HCT116 (cell line): Measurements from ENCODE around the gene TGFBR3. TPM values are rescaled to one million over a fixed set of nuclear protein-coding genes. Genes with fewer than 3 reads are reported as not detected.

Experiments
- ATAC-seq: fragments of 200-7000 bp; cut with Tn5 transposase; 2 replicates; pipeline ENCODE4 v1.9.1; 2020; ENCODE audit warnings: mild to moderate bottlenecking, moderate library complexity
- BruUV-seq: library from RNA; stranded (reverse); fragments of 400-500 nt; replicated peaks from 2 replicates; lab custom pipeline; 2021; lab: Mats Ljungman, UMichigan
- CTCF ChIA-PET: fragments of 300-600 bp; sonication (Branson Sonifier 250); formaldehyde crosslinking; loops from one replicate; lab custom pipeline; 2021; ENCODE audit warnings: antibody characterized with exemption; lab: Charles Lee
- POLR2A ChIA-PET: fragments of 300-600, 350-600 bp; sonication (Branson Sonifier 250); formaldehyde crosslinking; loops from one replicate; lab custom pipeline; 2021; ENCODE audit warnings: antibody characterized with exemption; lab: Charles Lee
- RAD21 ChIA-PET, 2 experiments: fragments of 300-600 bp; sonication (Branson Sonifier 250); formaldehyde crosslinking; loops; one replicate each; lab custom pipeline; 2023; ENCODE audit warnings: low total read pairs in 2 of 2; ENCODE audit not compliant: uncharacterized antibody in 2 of 2, unreplicated experiment in 2 of 2, low non-redundant PET in 1 of 2; lab: Charles Lee
- DNase-seq: peaks from one replicate; pipeline ENCODE4 v3.0.0-alpha.2; 2010; ENCODE audit warnings: low read depth, low spot score
- H2AFZ ChIP-seq: fragments of 200-600 bp; shearing (Covaris generic), sonication (generic); 2 replicates; pipeline ENCODE4 v1.6.1; 2017; ENCODE audit warnings: low read depth, mixed run types, mixed read lengths, antibody characterized with exemption, low read length; ENCODE audit not compliant: poor library complexity, severe bottlenecking
- H3K27ac ChIP-seq: 2 replicates; pipeline ENCODE4 v1.5.1; 2012; ENCODE audit warnings: low read depth, low read length
- H3K27me3 ChIP-seq: fragments of 200-600 bp; sonication (generic); 2 replicates; pipeline ENCODE4 v1.6.1; 2016; ENCODE audit warnings: mixed run types, low read length, mixed read lengths; ENCODE audit not compliant: insufficient read depth
- H3K36me3 ChIP-seq, 2 experiments: fragments of 200-500 bp in 1 of 2; fragments of 200-600 bp in 1 of 2; sonication (Bioruptor generic) in 1 of 2; sonication (generic) in 1 of 2; 2 replicates each; pipeline versions ENCODE4 v1.5.1 to v1.6.1; 2014 to 2016; ENCODE audit warnings: low read length in 2 of 2, inconsistent platforms in 1 of 2, mixed read lengths in 1 of 2, mixed run types in 1 of 2; ENCODE audit not compliant: insufficient read depth in 2 of 2, control insufficient read depth in 1 of 2
- H3K4me1 ChIP-seq, 2 experiments: fragments of 200-600 bp in 1 of 2; sonication (generic) in 1 of 2; 2 replicates each; pipeline versions ENCODE4 v1.5.1 to v1.6.1; 2012 to 2017; ENCODE audit warnings: low read length in 2 of 2, inconsistent platforms in 1 of 2, mild to moderate bottlenecking in 1 of 2, mixed read lengths in 1 of 2, mixed run types in 1 of 2, moderate library complexity in 1 of 2; ENCODE audit not compliant: insufficient read depth in 2 of 2, control insufficient read depth in 1 of 2
- H3K4me2 ChIP-seq: fragments of 200-600 bp; sonication (generic); 2 replicates; pipeline ENCODE4 v1.6.1; 2017; ENCODE audit warnings: mixed run types, low read length, mixed read lengths
- H3K4me3 ChIP-seq, 2 experiments: fragments of 200-600 bp in 1 of 2; sonication (generic) in 1 of 2; replicated peaks in 1 of 2; 2 replicates each; pipeline ENCODE4 v1.5.1; 2011 to 2016; ENCODE audit warnings: low read length in 2 of 2, control low read depth in 1 of 2, low read depth in 1 of 2, mild to moderate bottlenecking in 1 of 2, mixed read lengths in 1 of 2, mixed run types in 1 of 2
- H3K79me2 ChIP-seq: fragments of 200-600 bp; sonication (generic); 2 replicates; pipeline ENCODE4 v1.6.1; 2017; ENCODE audit warnings: mild to moderate bottlenecking, mixed run types, low read length, moderate library complexity, mixed read lengths; ENCODE audit not compliant: insufficient read depth
- H3K9ac ChIP-seq: fragments of 200-600 bp; sonication (generic); 2 replicates; pipeline ENCODE4 v1.6.1; 2016; ENCODE audit warnings: low read length, mixed read lengths
- H3K9me2 ChIP-seq: fragments of 200-600 bp; sonication (generic), shearing (Covaris generic); 2 replicates; pipeline ENCODE4 v1.6.1; 2017; ENCODE audit warnings: mixed run types, mild to moderate bottlenecking, moderate library complexity; ENCODE audit not compliant: insufficient read depth
- H3K9me3 ChIP-seq, 2 experiments: fragments of 200-500 bp in 1 of 2; fragments of 200-600 bp in 1 of 2; sonication (Bioruptor generic) in 1 of 2; sonication (generic) in 1 of 2; 2 replicates each; pipeline ENCODE4 v1.6.1; 2014 to 2017; ENCODE audit warnings: low read length in 2 of 2, mixed read lengths in 2 of 2, inconsistent platforms in 1 of 2, low read depth in 1 of 2, mild to moderate bottlenecking in 1 of 2, mixed run types in 1 of 2, moderate library complexity in 1 of 2; ENCODE audit not compliant: control insufficient read depth in 1 of 2, insufficient read depth in 1 of 2
- H4K20me1 ChIP-seq: fragments of 200-600 bp; sonication (generic), shearing (Covaris generic); 2 replicates; pipeline ENCODE4 v1.6.1; 2017; ENCODE audit warnings: mixed run types, mild to moderate bottlenecking, moderate library complexity; ENCODE audit not compliant: insufficient read depth
- CBX3 ChIP-seq: IDR thresholded peaks from 2 replicates; pipeline ENCODE4 v1.6.1; 2012; ENCODE audit warnings: low read depth
- ELF1 ChIP-seq: IDR thresholded peaks from 2 replicates; pipeline ENCODE4 v1.6.1; 2012; ENCODE audit warnings: low read depth, borderline replicate concordance
- EZH2 ChIP-seq: fragments of 200-600 bp; sonication (generic); IDR thresholded peaks from 2 replicates; pipeline ENCODE4 v1.6.1; 2017; ENCODE audit warnings: antibody characterized with exemption, mixed run types
- JUND ChIP-seq: IDR thresholded peaks from 2 replicates; pipeline ENCODE4 v1.6.1; 2012
- RAD21 ChIP-seq: IDR thresholded peaks from 2 replicates; pipeline ENCODE4 v1.6.1; 2012; ENCODE audit warnings: low read depth, mild to moderate bottlenecking
- SP1 ChIP-seq: IDR thresholded peaks from 2 replicates; pipeline ENCODE4 v1.6.1; 2012; ENCODE audit warnings: low read depth
- ZNF274 ChIP-seq: fragments of 200-500 bp; sonication (Bioruptor generic); IDR thresholded peaks from 2 replicates; pipeline ENCODE4 v1.6.1; 2014; ENCODE audit warnings: mild to moderate bottlenecking, low read depth, low read length, inconsistent platforms
- intact Hi-C: fragments of 100-400 bp; cut with micrococcal nuclease; formaldehyde crosslinking; loops from 2 replicates; pipeline ENCODE4 v1.10.0; 2022
- total RNA-seq: library from RNA; stranded (reverse); gene quantifications from one replicate; pipeline ENCODE4 v1.2.1, GENCODE V29; 2021; ENCODE audit not compliant: unreplicated experiment
- TF ChIP-seq, protein P1 (sequence below): IDR thresholded peaks from 2 replicates; pipeline ENCODE4 v1.6.1; 2012; ENCODE audit warnings: low read depth
- TF ChIP-seq, protein P2 (sequence below): IDR thresholded peaks from 2 replicates; pipeline ENCODE4 v1.6.1; 2012

The TGFBR3 gene
- total RNA-seq, 1 experiment from 2014 or later: 7.1 TPM

DNA sequence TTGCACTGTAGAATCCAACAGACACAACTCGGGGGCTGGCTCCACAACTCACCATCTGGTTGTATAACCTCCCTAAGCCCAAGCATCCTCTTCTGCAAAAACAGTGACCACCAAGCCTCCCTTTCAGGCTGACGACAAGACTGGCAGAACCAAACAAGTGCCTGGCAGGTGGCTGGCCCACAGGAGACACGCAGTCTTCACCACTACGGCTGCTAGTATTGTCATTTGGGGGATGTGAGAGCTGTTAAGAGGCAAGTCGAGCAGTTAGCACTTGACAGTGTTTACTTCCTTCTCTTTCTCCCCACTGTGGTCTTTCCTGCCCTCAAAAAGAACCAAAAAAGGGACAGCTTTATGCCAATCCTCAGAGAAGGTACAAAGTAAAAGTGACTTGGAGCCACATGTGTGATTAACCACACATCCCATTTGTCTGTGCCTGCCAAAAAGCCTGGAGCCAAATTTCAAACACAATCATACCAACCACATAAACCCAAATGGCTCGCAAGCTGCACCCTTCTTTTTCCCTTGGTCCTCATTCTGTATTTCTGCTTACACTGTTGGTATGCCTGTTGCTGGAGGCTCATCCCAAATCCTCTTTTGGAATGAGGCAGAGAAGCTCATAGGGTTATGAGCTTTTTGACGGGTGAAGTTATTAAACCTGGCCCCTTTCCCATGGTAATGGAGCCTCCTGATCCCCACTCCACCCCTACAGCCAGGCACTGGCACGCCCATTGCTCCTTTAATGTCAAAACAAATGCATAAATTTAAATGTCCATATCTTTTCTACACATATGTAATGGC, 94.1 kb downstream of the TGFBR3 start:
- RAD21 ChIA-PET: no interaction called here
- H3K4me3 ChIP-seq: no peak overlapping the region
- POLR2A ChIA-PET: interaction anchor here (0.5 kb wide), 1 partner anchor 42 kb away, joined by 4 read pairs; no protein-coding TSS in a partner anchor
- TF ChIP-seq JUND: no peak
- no peak for TF ChIP-seq ELF1
- no peak for TF ChIP-seq EZH2
- TF ChIP-seq RAD21: no peak
- TF ChIP-seq, protein P1, sequence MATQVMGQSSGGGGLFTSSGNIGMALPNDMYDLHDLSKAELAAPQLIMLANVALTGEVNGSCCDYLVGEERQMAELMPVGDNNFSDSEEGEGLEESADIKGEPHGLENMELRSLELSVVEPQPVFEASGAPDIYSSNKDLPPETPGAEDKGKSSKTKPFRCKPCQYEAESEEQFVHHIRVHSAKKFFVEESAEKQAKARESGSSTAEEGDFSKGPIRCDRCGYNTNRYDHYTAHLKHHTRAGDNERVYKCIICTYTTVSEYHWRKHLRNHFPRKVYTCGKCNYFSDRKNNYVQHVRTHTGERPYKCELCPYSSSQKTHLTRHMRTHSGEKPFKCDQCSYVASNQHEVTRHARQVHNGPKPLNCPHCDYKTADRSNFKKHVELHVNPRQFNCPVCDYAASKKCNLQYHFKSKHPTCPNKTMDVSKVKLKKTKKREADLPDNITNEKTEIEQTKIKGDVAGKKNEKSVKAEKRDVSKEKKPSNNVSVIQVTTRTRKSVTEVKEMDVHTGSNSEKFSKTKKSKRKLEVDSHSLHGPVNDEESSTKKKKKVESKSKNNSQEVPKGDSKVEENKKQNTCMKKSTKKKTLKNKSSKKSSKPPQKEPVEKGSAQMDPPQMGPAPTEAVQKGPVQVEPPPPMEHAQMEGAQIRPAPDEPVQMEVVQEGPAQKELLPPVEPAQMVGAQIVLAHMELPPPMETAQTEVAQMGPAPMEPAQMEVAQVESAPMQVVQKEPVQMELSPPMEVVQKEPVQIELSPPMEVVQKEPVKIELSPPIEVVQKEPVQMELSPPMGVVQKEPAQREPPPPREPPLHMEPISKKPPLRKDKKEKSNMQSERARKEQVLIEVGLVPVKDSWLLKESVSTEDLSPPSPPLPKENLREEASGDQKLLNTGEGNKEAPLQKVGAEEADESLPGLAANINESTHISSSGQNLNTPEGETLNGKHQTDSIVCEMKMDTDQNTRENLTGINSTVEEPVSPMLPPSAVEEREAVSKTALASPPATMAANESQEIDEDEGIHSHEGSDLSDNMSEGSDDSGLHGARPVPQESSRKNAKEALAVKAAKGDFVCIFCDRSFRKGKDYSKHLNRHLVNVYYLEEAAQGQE: no peak
- TF ChIP-seq, protein P2, sequence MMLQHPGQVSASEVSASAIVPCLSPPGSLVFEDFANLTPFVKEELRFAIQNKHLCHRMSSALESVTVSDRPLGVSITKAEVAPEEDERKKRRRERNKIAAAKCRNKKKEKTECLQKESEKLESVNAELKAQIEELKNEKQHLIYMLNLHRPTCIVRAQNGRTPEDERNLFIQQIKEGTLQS: no peak
- no peak for TF ChIP-seq ZNF274
- no peak for TF ChIP-seq CBX3
- TF ChIP-seq SP1: no peak
- no peaks in the 10 kb centered on the region for H3K27me3 ChIP-seq
- BruUV-seq: no TSS peak
- H3K9me2 ChIP-seq: no peaks in the 10 kb centered on the region
- H4K20me1 ChIP-seq: no peaks in the 10 kb centered on the region
- no peak overlapping the region for H3K9ac ChIP-seq
- H3K79me2 ChIP-seq: no peaks in the 10 kb centered on the region
- CTCF ChIA-PET: no interaction called here
- H3K9me3 ChIP-seq: no peaks in the 10 kb centered on the region
- H3K27ac ChIP-seq: no peak overlapping the region
- ATAC-seq: no peak
- H3K4me2 ChIP-seq: no peak overlapping the region
- DNase-seq: no peak
- H3K36me3 ChIP-seq: no peaks in the 10 kb centered on the region
- intact Hi-C loops: no loop called here
- peaks cover 14 to 17% of the 10 kb centered on the region in 2 experiments; a peak in 3 of 4 replicates for H3K4me1 ChIP-seq
- H2AFZ ChIP-seq: no peak overlapping the region
